Chondrocyte (in vitro differentiated cells): ENCODE data around the gene RAB11FIP3. TPM values are rescaled to one million over a fixed set of nuclear protein-coding genes. Genes with fewer than 3 reads are reported as not detected.
A peak's percentile ranks its signal among the peaks of the same experiment; 100 is the strongest.

ENCODE experiments used
- DNase-seq: peaks from one replicate; pipeline ENCODE4 v3.0.0; 2021; ENCODE audit warnings: mixed read lengths, low spot score
- H3K27ac Mint-ChIP-seq: one replicate; pipeline ENCODE4 v1.8.0; 2021; ENCODE audit warnings: mild to moderate bottlenecking, moderate library complexity, mixed read lengths; ENCODE audit not compliant: unreplicated experiment
- H3K27me3 Mint-ChIP-seq: 2 replicates; pipeline ENCODE4 v1.8.0; 2021; ENCODE audit warnings: low read depth, mixed read lengths
- H3K36me3 Mint-ChIP-seq: 2 replicates; pipeline ENCODE4 v1.8.0; 2021; ENCODE audit warnings: low read depth, mixed read lengths
- H3K4me1 Mint-ChIP-seq: 2 replicates; pipeline ENCODE4 v1.8.0; 2021; ENCODE audit warnings: low read depth, mild to moderate bottlenecking, mixed read lengths
- H3K4me3 Mint-ChIP-seq: one replicate; pipeline ENCODE4 v1.8.0; 2021; ENCODE audit warnings: mild to moderate bottlenecking, moderate library complexity, mixed read lengths; ENCODE audit not compliant: unreplicated experiment
- H3K9me3 Mint-ChIP-seq: 2 replicates; pipeline ENCODE4 v1.8.0; 2021; ENCODE audit warnings: low read depth, mixed read lengths
- CTCF ChIP-seq: fragments of 200-600 bp; sonication (generic); IDR thresholded peaks from 2 replicates; pipeline ENCODE4 v1.5.0; 2021; ENCODE audit warnings: antibody characterized with exemption, mild to moderate bottlenecking, moderate library complexity
- total RNA-seq: library from RNA; stranded (reverse); gene quantifications from 3 replicates; pipeline ENCODE4 v1.2.1, GENCODE V29; 2021

RAB11FIP3 gene
- total RNA-seq, 1 donor from 2014 or later = 45.1 TPM

GRCh38 chr16:424623-425081 lies 797 bp upstream of the RAB11FIP3 start:
- Mint-ChIP-seq H3K4me1 (peaks cover 38% of the 10 kb centered on the region), H3K36me3 (no peaks in the 10 kb centered on the region), H3K4me3 (peak overlapping the region; percentile 76), H3K27ac (peak overlapping the region; percentile 99), H3K27me3 (no peaks in the 10 kb centered on the region), H3K9me3 (no peaks in the 10 kb centered on the region)
- DNase-seq = no peak
- no peak for TF ChIP-seq CTCF

GRCh38 chr16:425740-426114 lies 278 bp downstream of the RAB11FIP3 start:
- H3K4me3 Mint-ChIP-seq = peak overlapping the region; percentile 76
- no peaks in the 10 kb centered on the region for H3K36me3 Mint-ChIP-seq
- no peak for TF ChIP-seq CTCF
- H3K27ac Mint-ChIP-seq = no peak overlapping the region
- H3K4me1 Mint-ChIP-seq = peaks cover 38% of the 10 kb centered on the region
- no peaks in the 10 kb centered on the region for H3K27me3 Mint-ChIP-seq
- DNase-seq = no peak
- H3K9me3 Mint-ChIP-seq = no peaks in the 10 kb centered on the region

- no peak for TF ChIP-seq CTCF
- H3K27me3 Mint-ChIP-seq = no peaks in the 10 kb centered on the region
- H3K27ac Mint-ChIP-seq = no peak overlapping the region
- peaks cover 38% of the 10 kb centered on the region for H3K4me1 Mint-ChIP-seq
- peak overlapping the region; percentile 75 for H3K4me3 Mint-ChIP-seq
- H3K36me3 Mint-ChIP-seq = peaks cover 2% of the 10 kb centered on the region
- no peaks in the 10 kb centered on the region for H3K9me3 Mint-ChIP-seq
- DNase-seq = no peak
Measured at GRCh38 chr16:426115-426905, 861 bp downstream of the RAB11FIP3 start.

GRCh38 chr16:426906-427249 lies 1.4 kb downstream of the RAB11FIP3 start:
- DNase-seq = no peak
- Mint-ChIP-seq H3K36me3 (peaks cover 2% of the 10 kb centered on the region), H3K27me3 (no peaks in the 10 kb centered on the region), H3K27ac (peak overlapping the region; percentile 65), H3K9me3 (no peaks in the 10 kb centered on the region), H3K4me1 (peaks cover 38% of the 10 kb centered on the region), H3K4me3 (peak overlapping the region; percentile 75)
- no peak for TF ChIP-seq CTCF

- DNase-seq = no peak
- Mint-ChIP-seq H3K27me3 (no peaks in the 10 kb centered on the region), H3K4me1 (peaks cover 38% of the 10 kb centered on the region), H3K9me3 (no peaks in the 10 kb centered on the region), H3K4me3 (peak overlapping the region; percentile 75), H3K36me3 (peaks cover 2% of the 10 kb centered on the region), H3K27ac (peak overlapping the region; percentile 65)
- TF ChIP-seq CTCF = no peak
Measured at GRCh38 chr16:427250-427649, 1.8 kb downstream of the RAB11FIP3 start.
